CD14-positive monocyte (primary cell): Measurements from ENCODE around the gene IL20. TPM values are rescaled to one million over a fixed set of nuclear protein-coding genes. Genes with fewer than 3 reads are reported as not detected.

ENCODE experiments used
- DNase-seq, 3 donors: peaks; one replicate each; pipeline ENCODE4 v3.0.0-alpha.2; 2011 to 2022
- H2AFZ ChIP-seq: 2 replicates; pipeline ENCODE4 v1.6.0; 2012; ENCODE audit warnings: mild to moderate bottlenecking, low read depth, low read length, inconsistent platforms; ENCODE audit not compliant: insufficient read depth, poor library complexity, severe bottlenecking
- H3K27ac ChIP-seq, 2 donors: 1 replicate in 1 of 2; 2 replicates in 1 of 2; pipeline ENCODE4 v1.5.1; 2012 to 2013; ENCODE audit warnings: low read length in 2 of 2, control low read depth in 1 of 2, inconsistent platforms in 1 of 2, low read depth in 1 of 2, mild to moderate bottlenecking in 1 of 2
- H3K27me3 ChIP-seq, 2 donors: one replicate each; pipeline versions ENCODE4 v1.6.0 to v1.6.1; 2011 to 2013; ENCODE audit warnings: low read length in 2 of 2; ENCODE audit not compliant: control insufficient read depth in 2 of 2, insufficient read depth in 2 of 2
- H3K36me3 ChIP-seq, 2 donors: replicated peaks in 1 of 2; 1 replicate in 1 of 2; 2 replicates in 1 of 2; pipeline versions ENCODE4 v1.5.1 to v1.6.1; 2012 to 2013; ENCODE audit warnings: low read length in 2 of 2, control low read depth in 1 of 2, inconsistent platforms in 1 of 2, mild to moderate bottlenecking in 1 of 2; ENCODE audit not compliant: insufficient read depth in 2 of 2, control insufficient read depth in 1 of 2
- H3K4me1 ChIP-seq, 2 donors: 1 replicate in 1 of 2; 2 replicates in 1 of 2; pipeline versions ENCODE4 v1.5.1 to v1.6.1; 2012 to 2013; ENCODE audit warnings: low read length in 2 of 2, control low read depth in 1 of 2, inconsistent platforms in 1 of 2, mild to moderate bottlenecking in 1 of 2, moderate library complexity in 1 of 2; ENCODE audit not compliant: insufficient read depth in 2 of 2, control insufficient read depth in 1 of 2
- H3K4me2 ChIP-seq: replicated peaks from 2 replicates; pipeline ENCODE3; 2012; ENCODE audit warnings: low read length, moderate library complexity, mild to moderate bottlenecking; ENCODE audit not compliant: poor library complexity, severe bottlenecking; ENCODE audit errors: extremely low read depth
- H3K4me3 ChIP-seq, 3 experiments: fragments of 200-600 bp in 1 of 3; sonication (generic) in 1 of 3; replicated peaks in 1 of 3; 1 replicate in 2 of 3; 2 replicates in 1 of 3; pipeline ENCODE4 v1.5.1; 2011 to 2013; ENCODE audit warnings: low read length in 3 of 3, mild to moderate bottlenecking in 3 of 3, control low read depth in 2 of 3, low read depth in 2 of 3, inconsistent platforms in 1 of 3, moderate library complexity in 1 of 3
- H3K79me2 ChIP-seq: 2 replicates; pipeline ENCODE4 v1.6.0; 2012; ENCODE audit warnings: mild to moderate bottlenecking, control low read depth, inconsistent platforms, low read length, moderate library complexity; ENCODE audit not compliant: insufficient read depth
- H3K9ac ChIP-seq: 2 replicates; pipeline ENCODE4 v1.6.0; 2017; ENCODE audit warnings: low read length, mild to moderate bottlenecking; ENCODE audit not compliant: insufficient read depth, poor library complexity, severe bottlenecking
- H3K9me3 ChIP-seq, 2 donors: replicated peaks in 1 of 2; 1 replicate in 1 of 2; 2 replicates in 1 of 2; pipeline versions ENCODE4 v1.5.1 to v1.6.1; 2012 to 2013; ENCODE audit warnings: low read length in 2 of 2, control low read depth in 1 of 2; ENCODE audit not compliant: control insufficient read depth in 1 of 2, insufficient read depth in 1 of 2
- H4K20me1 ChIP-seq: 2 replicates; pipeline ENCODE4 v1.6.0; 2012; ENCODE audit warnings: mild to moderate bottlenecking, low read length, control low read depth, moderate library complexity; ENCODE audit not compliant: insufficient read depth
- H3K27ac Mint-ChIP-seq, 7 donors: one replicate each; pipeline ENCODE4 v1.8.0; 2020; ENCODE audit warnings: mild to moderate bottlenecking in 7 of 7, mixed read lengths in 7 of 7, moderate library complexity in 6 of 7, inconsistent platforms in 2 of 7
- H3K27me3 Mint-ChIP-seq, 3 donors: one replicate each; pipeline ENCODE4 v1.8.0; 2021 to 2022; ENCODE audit warnings: low read depth in 3 of 3, mild to moderate bottlenecking in 3 of 3, mixed read lengths in 3 of 3, moderate library complexity in 3 of 3, inconsistent platforms in 1 of 3
- H3K36me3 Mint-ChIP-seq, 2 donors: one replicate each; pipeline ENCODE4 v1.8.0; 2020; ENCODE audit warnings: mixed read lengths in 2 of 2, inconsistent platforms in 1 of 2, mild to moderate bottlenecking in 1 of 2
- H3K4me1 Mint-ChIP-seq: one replicate; pipeline ENCODE4 v1.8.0; 2020; ENCODE audit warnings: mild to moderate bottlenecking, mixed read lengths
- H3K4me3 Mint-ChIP-seq, 2 donors: one replicate each; pipeline ENCODE4 v1.8.0; 2020; ENCODE audit warnings: mild to moderate bottlenecking in 2 of 2, mixed read lengths in 2 of 2, moderate library complexity in 1 of 2
- H3K9me3 Mint-ChIP-seq, 7 donors: one replicate each; pipeline ENCODE4 v1.8.0; 2020 to 2022; ENCODE audit warnings: mixed read lengths in 7 of 7, mild to moderate bottlenecking in 6 of 7, moderate library complexity in 6 of 7, inconsistent platforms in 2 of 7
- CTCF ChIP-seq: fragments of 200-600 bp; IDR thresholded peaks from one replicate; pipeline ENCODE4 v1.8.0; 2022; ENCODE audit warnings: antibody characterized with exemption, mild to moderate bottlenecking
- WGBS: methylation state at CpG from one replicate; pipeline ENCODE4 v1.1.5; 2013; ENCODE audit warnings: missing lambda C conversion rate; ENCODE audit not compliant: insufficient coverage; 5-methylcytosine and 5-hydroxymethylcytosine counted together
- intact Hi-C, 2 donors: fragments of 100-400 bp; cut with micrococcal nuclease; formaldehyde crosslinking; loops; one replicate each; pipeline versions ENCODE4 v1.15.0 to v1.15.1; 2023
- polyA plus RNA-seq, 3 donors: library from polyadenylated mRNA; depleted of rRNA in 1 of 3; unstranded in 2 of 3; stranded (reverse) in 1 of 3; fragments of 300-500 nt in 2 of 3; fragments of >200 nt in 1 of 3; fragmentation: Illumina TruSeq in 2 of 3; gene quantifications; 1 replicate in 2 of 3; 2 replicates in 1 of 3; pipeline ENCODE4 v1.2.3, GENCODE V29; 2012 to 2021

The IL20 gene
- polyA plus RNA-seq, 3 donors: not detected

GRCh38 chr1:206821493-206821892 is 43.9 kb upstream of the IL20 start:
- peaks cover 25% of the 10 kb centered on the region for H3K4me1 Mint-ChIP-seq
- intact Hi-C loops: no loop called here

GRCh38 chr1:206823727-206824126 is 41.7 kb upstream of the IL20 start:
- WGBS: 85% methylated on average over 4 of the region's 5 CpGs
- Mint-ChIP-seq H3K4me3 (no peak overlapping the region), H3K27ac (peak overlapping the region in 2 of 7 donors; percentile 14 to 22), H3K27me3 (peaks cover 0 to 6% (median 3%) of the 10 kb centered on the region in 3 donors), H3K9me3 (peaks cover 0 to 2% (median 0%) of the 10 kb centered on the region in 7 donors), H3K36me3 (no peaks in the 10 kb centered on the region), H3K4me1 (peaks cover 24% of the 10 kb centered on the region)
- H3K27ac ChIP-seq: peak overlapping the region in 1 of 2 donors; percentile 17
- no peaks in the 10 kb centered on the region for H4K20me1 ChIP-seq
- intact Hi-C loops: no loop called here
- H3K9me3 ChIP-seq: no peaks in the 10 kb centered on the region
- H3K79me2 ChIP-seq: no peaks in the 10 kb centered on the region
- H3K4me1 ChIP-seq: peaks cover 17% of the 10 kb centered on the region in 2 donors
- H3K4me3 ChIP-seq: peak overlapping the region in 1 of 3 experiments; percentile 15
- no peaks in the 10 kb centered on the region for H3K36me3 ChIP-seq
- TF ChIP-seq CTCF: no peak
- H3K27me3 ChIP-seq: no peaks in the 10 kb centered on the region
- H3K9ac ChIP-seq: no peak overlapping the region
- DNase-seq: no peak
- no peak overlapping the region for H2AFZ ChIP-seq
- H3K4me2 ChIP-seq: peak overlapping the region; percentile 36

More at GRCh38 chr1:206821493-206821892, 43.9 kb upstream of the IL20 start:
- Mint-ChIP-seq H3K36me3 (no peaks in the 10 kb centered on the region), H3K4me3 (no peak overlapping the region), H3K27me3 (peaks cover 0 to 2% (median under 1%) of the 10 kb centered on the region in 3 donors), H3K9me3 (peaks cover 0 to 2% (median 0%) of the 10 kb centered on the region in 7 donors), H3K27ac (no peak overlapping the region)
- Histone ChIP-seq H3K9me3 (no peaks in the 10 kb centered on the region), H3K4me1 (peaks cover 16 to 17% of the 10 kb centered on the region in 2 donors), H3K9ac (no peak overlapping the region), H3K4me3 (no peak overlapping the region), H3K36me3 (no peaks in the 10 kb centered on the region), H3K27ac (no peak overlapping the region), H3K27me3 (no peaks in the 10 kb centered on the region), H3K79me2 (no peaks in the 10 kb centered on the region), H2AFZ (no peak overlapping the region), H4K20me1 (no peaks in the 10 kb centered on the region), H3K4me2 (no peak overlapping the region)
- 50% methylated on average over 1 of the region's 4 CpGs for WGBS
- no peak for DNase-seq
- TF ChIP-seq CTCF: no peak
